MG63 (cell line): Measurements from ENCODE around the gene CASZ1. TPM values are rescaled to one million over a fixed set of nuclear protein-coding genes. Genes with fewer than 3 reads are reported as not detected.

Experiments
- DNase-seq: peaks from one replicate; pipeline ENCODE4 v3.0.0-alpha.2; 2020
- H3K27me3 ChIP-seq: fragments of 250-450 bp; sonication (Bioruptor Pico); 2 replicates; pipeline ENCODE4 v1.5.1; 2020; ENCODE audit warnings: mild to moderate bottlenecking, moderate library complexity
- H3K36me3 ChIP-seq: fragments of 250-450 bp; sonication (Bioruptor Pico); 2 replicates; pipeline ENCODE4 v1.5.1; 2020; ENCODE audit warnings: mild to moderate bottlenecking, moderate library complexity
- H3K4me3 ChIP-seq: fragments of 250-450 bp; sonication (Bioruptor Pico); 2 replicates; pipeline ENCODE4 v1.5.1; 2020; ENCODE audit warnings: mild to moderate bottlenecking, moderate library complexity
- H3K9me3 ChIP-seq: fragments of 250-450 bp; sonication (Bioruptor Pico); 2 replicates; pipeline ENCODE4 v1.5.1; 2020; ENCODE audit warnings: mild to moderate bottlenecking, moderate library complexity
- total RNA-seq: library from RNA; depleted of rRNA; stranded (reverse); fragments of >200 nt; shearing (Covaris generic); gene quantifications from 2 replicates; pipeline ENCODE4 v1.2.3, GENCODE V29; 2014; ENCODE audit warnings: low replicate concordance

Gene CASZ1
- total RNA-seq, 1 experiment from 2014 or later = 1.1 TPM

GRCh38 chr1:10671622-10672342, 124.7 kb downstream of the CASZ1 start:
- no peak for DNase-seq
- H3K4me3 ChIP-seq = no peak overlapping the region
- no peaks in the 10 kb centered on the region for H3K27me3 ChIP-seq
- no peaks in the 10 kb centered on the region for H3K36me3 ChIP-seq
- no peaks in the 10 kb centered on the region for H3K9me3 ChIP-seq

- Histone ChIP-seq H3K4me3 (no peak overlapping the region), H3K27me3 (no peaks in the 10 kb centered on the region), H3K36me3 (no peaks in the 10 kb centered on the region), H3K9me3 (no peaks in the 10 kb centered on the region)
- no peak for DNase-seq
Measured at GRCh38 chr1:10671090-10671489, 125.4 kb downstream of the CASZ1 start.

GRCh38 chr1:10670190-10670589, 126.3 kb downstream of the CASZ1 start:
- H3K36me3 ChIP-seq = no peaks in the 10 kb centered on the region
- H3K4me3 ChIP-seq = no peak overlapping the region
- no peak for DNase-seq
- H3K27me3 ChIP-seq = no peaks in the 10 kb centered on the region
- no peaks in the 10 kb centered on the region for H3K9me3 ChIP-seq

GRCh38 chr1:10669570-10669969, 126.9 kb downstream of the CASZ1 start:
- H3K27me3 ChIP-seq = no peaks in the 10 kb centered on the region
- H3K4me3 ChIP-seq = no peak overlapping the region

GRCh38 chr1:10667861-10668761, 128.3 kb downstream of the CASZ1 start:
- Histone ChIP-seq H3K36me3 (no peaks in the 10 kb centered on the region), H3K27me3 (no peaks in the 10 kb centered on the region), H3K9me3 (no peaks in the 10 kb centered on the region), H3K4me3 (no peak overlapping the region)
- no peak for DNase-seq

More at GRCh38 chr1:10669570-10669969, 126.9 kb downstream of the CASZ1 start:
- Histone ChIP-seq H3K9me3 (no peaks in the 10 kb centered on the region), H3K36me3 (no peaks in the 10 kb centered on the region)
- no peak for DNase-seq

GRCh38 chr1:10665930-10666850, 130.3 kb downstream of the CASZ1 start:
- Histone ChIP-seq H3K36me3 (no peaks in the 10 kb centered on the region), H3K27me3 (no peaks in the 10 kb centered on the region), H3K4me3 (no peak overlapping the region), H3K9me3 (no peaks in the 10 kb centered on the region)
- DNase-seq = no peak

- no peaks in the 10 kb centered on the region for H3K27me3 ChIP-seq
- no peaks in the 10 kb centered on the region for H3K9me3 ChIP-seq
- H3K4me3 ChIP-seq = no peak overlapping the region
- no peaks in the 10 kb centered on the region for H3K36me3 ChIP-seq
- no peak for DNase-seq
Measured at GRCh38 chr1:10665226-10665625, 131.2 kb downstream of the CASZ1 start.

GRCh38 chr1:10664251-10664650, 132.2 kb downstream of the CASZ1 start:
- Histone ChIP-seq H3K9me3 (no peaks in the 10 kb centered on the region), H3K36me3 (no peaks in the 10 kb centered on the region), H3K4me3 (no peak overlapping the region), H3K27me3 (no peaks in the 10 kb centered on the region)
- no peak for DNase-seq

GRCh38 chr1:10663678-10664035, 132.8 kb downstream of the CASZ1 start:
- no peak for DNase-seq
- H3K4me3 ChIP-seq = no peak overlapping the region
- no peaks in the 10 kb centered on the region for H3K36me3 ChIP-seq
- H3K27me3 ChIP-seq = no peaks in the 10 kb centered on the region
- no peaks in the 10 kb centered on the region for H3K9me3 ChIP-seq

GRCh38 chr1:10662824-10663677, 133.4 kb downstream of the CASZ1 start:
- Histone ChIP-seq H3K27me3 (no peaks in the 10 kb centered on the region), H3K36me3 (no peaks in the 10 kb centered on the region), H3K9me3 (no peaks in the 10 kb centered on the region), H3K4me3 (no peak overlapping the region)
- no peak for DNase-seq

- Histone ChIP-seq H3K36me3 (no peaks in the 10 kb centered on the region), H3K4me3 (no peak overlapping the region), H3K9me3 (no peaks in the 10 kb centered on the region), H3K27me3 (no peaks in the 10 kb centered on the region)
- no peak for DNase-seq
Measured at GRCh38 chr1:10662090-10662688, 134.3 kb downstream of the CASZ1 start.

- Histone ChIP-seq H3K27me3 (no peaks in the 10 kb centered on the region), H3K36me3 (no peaks in the 10 kb centered on the region), H3K9me3 (no peaks in the 10 kb centered on the region), H3K4me3 (no peak overlapping the region)
- DNase-seq = no peak
Measured at GRCh38 chr1:10661453-10661852, 135.0 kb downstream of the CASZ1 start.

GRCh38 chr1:10659646-10660540, 136.6 kb downstream of the CASZ1 start:
- no peak for DNase-seq
- Histone ChIP-seq H3K4me3 (no peak overlapping the region), H3K9me3 (no peaks in the 10 kb centered on the region), H3K27me3 (no peaks in the 10 kb centered on the region), H3K36me3 (no peaks in the 10 kb centered on the region)

- Histone ChIP-seq H3K36me3 (no peaks in the 10 kb centered on the region), H3K9me3 (no peaks in the 10 kb centered on the region), H3K4me3 (no peak overlapping the region), H3K27me3 (no peaks in the 10 kb centered on the region)
- DNase-seq = no peak
Measured at GRCh38 chr1:10659218-10659617, 137.2 kb downstream of the CASZ1 start.
